Tibial artery (tissue), 4 donors: ENCODE data around the gene PAX8.

Experiments
- DNase-seq, 2 donors: peaks; one replicate each; pipeline ENCODE4 v3.0.0-alpha.2; 2019
- H3K27ac ChIP-seq, 2 donors: fragments of 200-600 bp; sonication (generic) in 1 of 2; 1 replicate in 1 of 2; 2 replicates in 1 of 2; pipeline ENCODE4 v1.5.1; 2018 to 2019; ENCODE audit warnings: mild to moderate bottlenecking in 1 of 2
- H3K27me3 ChIP-seq, 2 donors: fragments of 200-600 bp; sonication (generic) in 1 of 2; one replicate each; pipeline versions ENCODE4 v1.5.1 to v1.6.0; 2016 to 2019
- H3K36me3 ChIP-seq, 3 donors: fragments of 200-600 bp; sonication (generic) in 2 of 3; one replicate each; pipeline ENCODE4 v1.5.1; 2016 to 2019; ENCODE audit warnings: mild to moderate bottlenecking in 2 of 3
- H3K4me1 ChIP-seq, 4 donors: fragments of 200-600 bp; sonication (generic) in 2 of 4; 1 replicate in 3 of 4; 2 replicates in 1 of 4; pipeline ENCODE4 v1.5.1; 2016 to 2019
- H3K4me3 ChIP-seq, 2 donors: fragments of 200-600 bp; sonication (generic) in 1 of 2; 1 replicate in 1 of 2; 2 replicates in 1 of 2; pipeline ENCODE4 v1.5.1; 2018 to 2019; ENCODE audit warnings: mild to moderate bottlenecking in 2 of 2
- H3K9me3 ChIP-seq, 3 donors: fragments of 200-600 bp; sonication (generic) in 1 of 3; one replicate each; pipeline ENCODE4 v1.5.1; 2016 to 2019
- CTCF ChIP-seq, 2 experiments: fragments of 200-600 bp in 1 of 2; fragments of 450-650 bp in 1 of 2; IDR thresholded peaks; one replicate each; pipeline ENCODE4 v1.5.1; 2017 to 2019; ENCODE audit warnings: antibody characterized with exemption in 2 of 2, mild to moderate bottlenecking in 1 of 2, moderate library complexity in 1 of 2
- intact Hi-C: fragments of 100-400 bp; cut with DNase I; formaldehyde crosslinking; loops from one replicate; pipeline ENCODE4 v1.15.0; 2023; ENCODE audit warnings: low total_unique reads

The PAX8 gene

GRCh38 chr2:113218283-113219091, 60.2 kb downstream of the PAX8 start:
- no peaks in the 10 kb centered on the region for H3K36me3 ChIP-seq
- no peak overlapping the region for H3K27ac ChIP-seq
- H3K4me1 ChIP-seq = peaks cover 0 to 17% (median 0%) of the 10 kb centered on the region in 4 donors
- H3K27me3 ChIP-seq = no peaks in the 10 kb centered on the region
- H3K4me3 ChIP-seq = no peak overlapping the region
- DNase-seq = peak; percentile 43 to 65
- TF ChIP-seq CTCF (IDR thresholded peaks at IDR 0.05) = no peak
- H3K9me3 ChIP-seq = no peaks in the 10 kb centered on the region
- intact Hi-C loops = no loop called here

- H3K9me3 ChIP-seq = no peaks in the 10 kb centered on the region
- H3K4me3 ChIP-seq = no peak overlapping the region
- no peaks in the 10 kb centered on the region for H3K27me3 ChIP-seq
- H3K4me1 ChIP-seq = peaks cover 0 to 18% (median 0%) of the 10 kb centered on the region in 4 donors
- no peak overlapping the region for H3K27ac ChIP-seq
- peak in 1 of 2 donors; percentile 54 for DNase-seq
- TF ChIP-seq CTCF (IDR thresholded peaks at IDR 0.05) = no peak
- intact Hi-C loops = no loop called here
- no peaks in the 10 kb centered on the region for H3K36me3 ChIP-seq
These were observed 61.1 kb downstream of the PAX8 start for GRCh38 chr2:113217455-113218282.

- intact Hi-C loops = no loop called here
- Histone ChIP-seq H3K9me3 (no peaks in the 10 kb centered on the region), H3K4me3 (no peak overlapping the region), H3K36me3 (no peaks in the 10 kb centered on the region), H3K27me3 (no peaks in the 10 kb centered on the region), H3K4me1 (peaks cover 0 to 25% (median 0%) of the 10 kb centered on the region in 4 donors), H3K27ac (no peak overlapping the region)
- DNase-seq = peak in 1 of 2 donors; percentile 41
- no peak for TF ChIP-seq CTCF (IDR thresholded peaks at IDR 0.05)
These were observed 61.7 kb downstream of the PAX8 start for GRCh38 chr2:113216891-113217454.

GRCh38 chr2:113216321-113216720, 62.4 kb downstream of the PAX8 start:
- Histone ChIP-seq H3K4me1 (peaks cover 0 to 30% (median 1%) of the 10 kb centered on the region in 4 donors), H3K27ac (no peak overlapping the region), H3K36me3 (no peaks in the 10 kb centered on the region), H3K4me3 (no peak overlapping the region), H3K9me3 (no peaks in the 10 kb centered on the region), H3K27me3 (no peaks in the 10 kb centered on the region)
- intact Hi-C loops = no loop called here
- no peak for TF ChIP-seq CTCF (IDR thresholded peaks at IDR 0.05)
- DNase-seq = no peak

- no peak for TF ChIP-seq CTCF (IDR thresholded peaks at IDR 0.05)
- Histone ChIP-seq H3K27me3 (peaks cover 0 to 3% of the 10 kb centered on the region in 2 donors), H3K4me3 (no peak overlapping the region), H3K9me3 (no peaks in the 10 kb centered on the region), H3K36me3 (no peaks in the 10 kb centered on the region), H3K27ac (no peak overlapping the region), H3K4me1 (peaks cover 0 to 30% (median 6%) of the 10 kb centered on the region in 4 donors)
- peak in 1 of 2 donors; percentile 50 for DNase-seq
- intact Hi-C loops = no loop called here
These were observed 63.7 kb downstream of the PAX8 start for GRCh38 chr2:113215056-113215455.
